ENCODE data around the gene MRPL2.
A peak's percentile ranks its signal among the peaks of the same experiment; 100 is the strongest.

The MRPL2 gene

DNA sequence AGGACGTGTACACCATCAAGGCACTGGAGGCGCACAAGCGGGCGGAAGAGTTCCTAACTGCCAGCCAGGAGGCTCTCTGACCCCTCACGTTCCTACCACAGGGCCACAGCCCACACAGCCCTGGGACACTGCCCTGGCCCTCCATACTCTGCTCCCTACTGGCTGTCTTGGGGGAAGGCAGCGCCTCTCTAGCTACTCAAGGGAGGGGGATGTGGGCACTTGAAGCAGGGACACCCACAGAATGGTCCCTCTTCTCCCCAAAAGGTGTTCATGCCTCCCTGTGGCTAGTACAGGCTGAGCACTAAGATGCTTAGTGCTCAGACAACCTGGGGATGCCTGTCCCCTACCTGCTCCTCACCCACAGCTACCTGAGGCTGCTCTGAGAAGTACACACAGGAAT, 48.0 kb downstream of the MRPL2 start:
- H3K27me3 ChIP-seq (ENCODE audit: control insufficient read depth in 3 of 3, insufficient read depth in 3 of 3, low read depth in 1 of 3, low read length in 3 of 3) = no peaks in the 10 kb centered on the region
- H2BK15ac ChIP-seq (ENCODE audit: low read length) = no peak overlapping the region
- H2BK120ac ChIP-seq (ENCODE audit: low read depth, low read length) = no peak overlapping the region
- no peak for DNase-seq (ENCODE audit: low spot score)
- no peak overlapping the region for H3K4ac ChIP-seq (ENCODE audit: low read length)
- H2AFZ ChIP-seq (ENCODE audit: low read length) = no peak overlapping the region
- no peak overlapping the region for H2BK12ac ChIP-seq (ENCODE audit: low read length)
- H3K14ac ChIP-seq (ENCODE audit: low read length) = no peak overlapping the region
- H3K4me2 ChIP-seq (ENCODE audit: insufficient read depth, low read length, poor library complexity, severe bottlenecking) = no peak overlapping the region
- no peaks in the 10 kb centered on the region for H3K9me3 ChIP-seq (replicated peaks in 1 of 2; ENCODE audit: control insufficient read depth in 2 of 2, insufficient read depth in 1 of 2, low read depth in 1 of 2, low read length in 2 of 2)
- H2AK5ac ChIP-seq (ENCODE audit: low read depth, low read length) = no peak overlapping the region
- H3K27ac ChIP-seq (replicated peaks; ENCODE audit: low read length) = no peak overlapping the region
- no CpG with 5 or more reads among the region's 6 CpGs for WGBS, 2 donors (ENCODE audit: extremely low coverage in 2 of 2, insufficient read length in 2 of 2, insufficient replicate concordance in 1 of 2)
- peaks cover 52 to 72% of the 10 kb centered on the region in 2 donors for H3K36me3 ChIP-seq (replicated peaks in 1 of 2; ENCODE audit: control insufficient read depth in 2 of 2, insufficient read depth in 2 of 2, low read length in 2 of 2)
- no peak overlapping the region for H4K8ac ChIP-seq (ENCODE audit: low read depth, low read length)
- peaks cover 3 to 12% of the 10 kb centered on the region in 2 donors for H3K4me1 ChIP-seq (ENCODE audit: control insufficient read depth in 2 of 2, insufficient read depth in 1 of 2, low read depth in 1 of 2, low read length in 2 of 2)
- peak overlapping the region; percentile 27 for H2BK5ac ChIP-seq (ENCODE audit: low read length)
- H3K23ac ChIP-seq (ENCODE audit: low read depth, low read length, poor library complexity) = no peak overlapping the region
- H3K9ac ChIP-seq (ENCODE audit: low read depth, low read length, poor library complexity) = no peak overlapping the region
- H3K18ac ChIP-seq (ENCODE audit: low read length) = no peak overlapping the region
- no peak overlapping the region for H3K4me3 ChIP-seq (ENCODE audit: low read length in 2 of 2)
- no peak overlapping the region for H4K91ac ChIP-seq (ENCODE audit: low read depth, low read length, poor library complexity)
- peaks cover 13% of the 10 kb centered on the region for H3K79me1 ChIP-seq (ENCODE audit: low read depth, low read length)

DNA sequence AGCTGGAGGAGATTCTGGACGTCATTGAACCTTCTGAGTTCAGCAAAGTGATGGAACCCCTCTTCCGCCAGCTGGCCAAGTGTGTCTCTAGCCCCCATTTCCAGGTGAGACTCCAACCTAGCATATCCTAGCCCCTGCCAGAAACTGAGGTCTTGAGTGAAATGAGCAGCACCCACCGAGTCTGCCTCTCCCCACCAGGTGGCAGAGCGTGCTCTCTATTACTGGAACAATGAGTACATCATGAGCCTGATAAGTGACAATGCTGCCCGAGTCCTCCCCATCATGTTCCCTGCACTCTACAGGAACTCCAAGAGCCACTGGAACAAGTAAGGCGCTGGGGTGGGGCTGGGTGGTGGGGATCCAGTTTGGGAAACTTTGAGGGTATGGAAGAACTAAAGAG, 50.1 kb downstream of the MRPL2 start:
- Histone ChIP-seq H2AFZ (ENCODE audit: low read length) (no peak overlapping the region), H3K9me3 (replicated peaks in 1 of 2; ENCODE audit: control insufficient read depth in 2 of 2, insufficient read depth in 1 of 2, low read depth in 1 of 2, low read length in 2 of 2) (no peaks in the 10 kb centered on the region), H3K23ac (ENCODE audit: low read depth, low read length, poor library complexity) (no peak overlapping the region), H3K4ac (ENCODE audit: low read length) (no peak overlapping the region), H4K8ac (ENCODE audit: low read depth, low read length) (no peak overlapping the region), H3K4me1 (ENCODE audit: control insufficient read depth in 2 of 2, insufficient read depth in 1 of 2, low read depth in 1 of 2, low read length in 2 of 2) (peaks cover 3 to 10% of the 10 kb centered on the region in 2 donors), H2BK120ac (ENCODE audit: low read depth, low read length) (no peak overlapping the region), H3K9ac (ENCODE audit: low read depth, low read length, poor library complexity) (no peak overlapping the region), H2AK5ac (ENCODE audit: low read depth, low read length) (no peak overlapping the region), H3K4me3 (ENCODE audit: low read length in 2 of 2) (no peak overlapping the region), H2BK15ac (ENCODE audit: low read length) (no peak overlapping the region), H2BK12ac (ENCODE audit: low read length) (no peak overlapping the region), H3K79me1 (ENCODE audit: low read depth, low read length) (peaks cover 6% of the 10 kb centered on the region), H3K27ac (replicated peaks; ENCODE audit: low read length) (no peak overlapping the region), H2BK5ac (ENCODE audit: low read length) (no peak overlapping the region), H3K14ac (ENCODE audit: low read length) (no peak overlapping the region), H3K36me3 (replicated peaks in 1 of 2; ENCODE audit: control insufficient read depth in 2 of 2, insufficient read depth in 2 of 2, low read length in 2 of 2) (peaks cover 55 to 79% of the 10 kb centered on the region in 2 donors), H3K27me3 (ENCODE audit: control insufficient read depth in 3 of 3, insufficient read depth in 3 of 3, low read depth in 1 of 3, low read length in 3 of 3) (no peaks in the 10 kb centered on the region), H3K18ac (ENCODE audit: low read length) (no peak overlapping the region), H3K4me2 (ENCODE audit: insufficient read depth, low read length, poor library complexity, severe bottlenecking) (no peak overlapping the region), H4K91ac (ENCODE audit: low read depth, low read length, poor library complexity) (no peak overlapping the region)
- WGBS, 2 donors (ENCODE audit: extremely low coverage in 2 of 2, insufficient read length in 2 of 2, insufficient replicate concordance in 1 of 2) = no CpG with 5 or more reads among the region's 6 CpGs
- no peak for DNase-seq (ENCODE audit: low spot score)

DNA sequence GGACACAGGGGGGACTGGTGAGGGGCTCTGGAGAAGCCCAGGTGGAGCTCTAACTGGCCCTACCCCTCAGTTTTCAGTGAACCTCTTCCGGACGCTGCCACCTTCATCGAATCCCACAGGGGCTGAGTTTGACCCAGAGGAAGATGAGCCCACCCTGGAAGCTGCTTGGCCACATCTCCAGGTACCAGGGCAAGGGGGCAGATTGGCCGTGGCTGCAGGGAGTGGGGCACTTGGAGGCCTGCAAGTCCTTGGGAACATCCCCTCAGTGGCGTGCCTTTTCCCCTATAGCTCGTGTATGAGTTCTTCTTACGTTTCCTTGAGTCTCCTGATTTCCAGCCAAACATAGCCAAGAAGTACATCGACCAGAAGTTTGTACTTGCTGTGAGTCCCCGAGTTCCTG, 52.1 kb downstream of the MRPL2 start:
- Histone ChIP-seq H2BK15ac (ENCODE audit: low read length) (no peak overlapping the region), H3K27ac (replicated peaks; ENCODE audit: low read length) (no peak overlapping the region), H3K23ac (ENCODE audit: low read depth, low read length, poor library complexity) (no peak overlapping the region), H4K8ac (ENCODE audit: low read depth, low read length) (no peak overlapping the region), H3K14ac (ENCODE audit: low read length) (no peak overlapping the region), H3K4me2 (ENCODE audit: insufficient read depth, low read length, poor library complexity, severe bottlenecking) (no peak overlapping the region), H3K36me3 (replicated peaks in 1 of 2; ENCODE audit: control insufficient read depth in 2 of 2, insufficient read depth in 2 of 2, low read length in 2 of 2) (peaks cover 50 to 76% of the 10 kb centered on the region in 2 donors), H3K18ac (ENCODE audit: low read length) (no peak overlapping the region), H2AFZ (ENCODE audit: low read length) (no peak overlapping the region), H3K79me1 (ENCODE audit: low read depth, low read length) (no peaks in the 10 kb centered on the region), H3K4me3 (ENCODE audit: low read length in 2 of 2) (no peak overlapping the region), H2AK5ac (ENCODE audit: low read depth, low read length) (no peak overlapping the region), H3K9ac (ENCODE audit: low read depth, low read length, poor library complexity) (no peak overlapping the region), H3K4me1 (ENCODE audit: control insufficient read depth in 2 of 2, insufficient read depth in 1 of 2, low read depth in 1 of 2, low read length in 2 of 2) (no peaks in the 10 kb centered on the region), H3K9me3 (replicated peaks in 1 of 2; ENCODE audit: control insufficient read depth in 2 of 2, insufficient read depth in 1 of 2, low read depth in 1 of 2, low read length in 2 of 2) (no peaks in the 10 kb centered on the region), H2BK12ac (ENCODE audit: low read length) (no peak overlapping the region), H2BK120ac (ENCODE audit: low read depth, low read length) (no peak overlapping the region), H3K4ac (ENCODE audit: low read length) (no peak overlapping the region), H2BK5ac (ENCODE audit: low read length) (no peak overlapping the region), H3K27me3 (ENCODE audit: control insufficient read depth in 3 of 3, insufficient read depth in 3 of 3, low read depth in 1 of 3, low read length in 3 of 3) (no peaks in the 10 kb centered on the region), H4K91ac (ENCODE audit: low read depth, low read length, poor library complexity) (no peak overlapping the region)
- DNase-seq (ENCODE audit: low spot score) = no peak
- no CpG with 5 or more reads among the region's 9 CpGs for WGBS, 2 donors (ENCODE audit: extremely low coverage in 2 of 2, insufficient read length in 2 of 2, insufficient replicate concordance in 1 of 2)

DNA sequence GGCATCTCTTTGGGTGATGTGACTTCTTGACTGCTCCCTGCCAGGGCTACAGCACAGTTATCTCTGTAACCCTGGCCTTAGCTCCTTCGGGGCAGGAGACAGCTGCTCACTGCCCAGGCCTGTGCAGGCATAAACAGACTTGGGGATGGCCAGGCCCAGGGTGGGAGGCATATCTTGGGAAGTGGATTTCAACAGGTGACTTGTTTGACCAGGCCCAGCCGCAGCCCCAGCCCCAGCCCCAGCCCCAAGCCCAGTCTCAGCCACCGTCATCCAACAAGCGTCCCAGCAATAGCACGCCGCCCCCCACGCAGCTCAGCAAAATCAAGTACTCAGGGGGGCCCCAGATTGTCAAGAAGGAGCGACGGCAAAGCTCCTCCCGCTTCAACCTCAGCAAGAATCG, 53.0 kb downstream of the MRPL2 start:
- Histone ChIP-seq H3K27ac (replicated peaks; ENCODE audit: low read length) (no peak overlapping the region), H3K18ac (ENCODE audit: low read length) (no peak overlapping the region), H3K36me3 (replicated peaks in 1 of 2; ENCODE audit: control insufficient read depth in 2 of 2, insufficient read depth in 2 of 2, low read length in 2 of 2) (peaks cover 43 to 71% of the 10 kb centered on the region in 2 donors), H3K27me3 (ENCODE audit: control insufficient read depth in 3 of 3, insufficient read depth in 3 of 3, low read depth in 1 of 3, low read length in 3 of 3) (no peaks in the 10 kb centered on the region), H2AFZ (ENCODE audit: low read length) (no peak overlapping the region), H3K4me1 (ENCODE audit: control insufficient read depth in 2 of 2, insufficient read depth in 1 of 2, low read depth in 1 of 2, low read length in 2 of 2) (no peaks in the 10 kb centered on the region), H2BK15ac (ENCODE audit: low read length) (no peak overlapping the region), H3K14ac (ENCODE audit: low read length) (no peak overlapping the region), H3K4me2 (ENCODE audit: insufficient read depth, low read length, poor library complexity, severe bottlenecking) (no peak overlapping the region), H3K23ac (ENCODE audit: low read depth, low read length, poor library complexity) (no peak overlapping the region), H4K91ac (ENCODE audit: low read depth, low read length, poor library complexity) (no peak overlapping the region), H3K9ac (ENCODE audit: low read depth, low read length, poor library complexity) (no peak overlapping the region), H3K9me3 (replicated peaks in 1 of 2; ENCODE audit: control insufficient read depth in 2 of 2, insufficient read depth in 1 of 2, low read depth in 1 of 2, low read length in 2 of 2) (no peaks in the 10 kb centered on the region), H3K4me3 (ENCODE audit: low read length in 2 of 2) (no peak overlapping the region), H2BK5ac (ENCODE audit: low read length) (no peak overlapping the region), H2BK120ac (ENCODE audit: low read depth, low read length) (no peak overlapping the region), H2BK12ac (ENCODE audit: low read length) (no peak overlapping the region), H3K4ac (ENCODE audit: low read length) (no peak overlapping the region), H3K79me1 (ENCODE audit: low read depth, low read length) (no peaks in the 10 kb centered on the region), H2AK5ac (ENCODE audit: low read depth, low read length) (no peak overlapping the region), H4K8ac (ENCODE audit: low read depth, low read length) (no peak overlapping the region)
- no peak for DNase-seq (ENCODE audit: low spot score)
- no CpG with 5 or more reads among the region's 11 CpGs for WGBS, 2 donors (ENCODE audit: extremely low coverage in 2 of 2, insufficient read length in 2 of 2, insufficient replicate concordance in 1 of 2)

Measured in neuronal stem cell (in vitro differentiated cells).